PFSK-1 (cell line): ENCODE results near the gene AKAP13.

ENCODE experiments used
- POLR2AphosphoS5 ChIP-seq: IDR thresholded peaks from 2 replicates; pipeline ENCODE4 v1.6.1; 2012; ENCODE audit warnings: low read depth, mild to moderate bottlenecking, control low read depth, low read length, moderate library complexity
- TF ChIP-seq, protein P1 (sequence below), 2 experiments: IDR thresholded peaks; 2 replicates each; pipeline versions ENCODE4 v1.6.1 to v1.8.0; 2011 to 2012; ENCODE audit warnings: low read depth in 2 of 2, low read length in 2 of 2, control low read depth in 1 of 2, inconsistent platforms in 1 of 2, mild to moderate bottlenecking in 1 of 2, moderate library complexity in 1 of 2; ENCODE audit not compliant: insufficient read depth in 1 of 2

DNA sequence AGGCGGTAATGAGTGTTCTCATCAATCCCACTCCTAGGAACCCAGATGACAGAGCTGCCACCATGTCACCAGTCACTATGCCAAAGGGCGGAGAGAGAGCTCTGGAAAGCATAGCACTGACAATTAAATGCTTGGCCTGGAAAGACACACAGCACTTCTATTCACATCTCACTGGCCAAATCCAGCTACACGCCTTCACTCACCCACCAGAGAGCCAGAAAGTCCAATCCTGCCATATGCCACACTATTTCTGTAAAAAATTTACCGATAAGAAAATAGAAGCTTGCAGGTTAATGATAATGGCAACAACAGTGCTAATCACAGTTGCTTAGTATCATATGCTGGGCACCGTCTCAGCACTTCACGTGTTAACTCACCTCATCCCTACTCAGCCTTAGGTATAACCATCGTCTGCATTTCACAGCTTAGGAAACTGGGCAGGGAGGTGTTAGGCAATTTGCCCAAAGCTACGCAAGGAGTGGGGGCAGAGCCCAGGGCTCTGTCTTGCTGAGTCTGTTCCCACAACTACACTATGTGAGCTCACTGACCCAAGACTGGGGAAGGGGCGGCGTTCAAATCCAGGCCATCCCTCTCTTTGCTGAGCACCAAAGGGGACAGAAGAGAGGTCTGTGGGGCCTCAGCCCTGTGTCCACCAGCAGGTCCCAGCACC is 397.8 kb downstream of the AKAP13 start:
- no peak for TF ChIP-seq POLR2AphosphoS5
- TF ChIP-seq, protein P1, sequence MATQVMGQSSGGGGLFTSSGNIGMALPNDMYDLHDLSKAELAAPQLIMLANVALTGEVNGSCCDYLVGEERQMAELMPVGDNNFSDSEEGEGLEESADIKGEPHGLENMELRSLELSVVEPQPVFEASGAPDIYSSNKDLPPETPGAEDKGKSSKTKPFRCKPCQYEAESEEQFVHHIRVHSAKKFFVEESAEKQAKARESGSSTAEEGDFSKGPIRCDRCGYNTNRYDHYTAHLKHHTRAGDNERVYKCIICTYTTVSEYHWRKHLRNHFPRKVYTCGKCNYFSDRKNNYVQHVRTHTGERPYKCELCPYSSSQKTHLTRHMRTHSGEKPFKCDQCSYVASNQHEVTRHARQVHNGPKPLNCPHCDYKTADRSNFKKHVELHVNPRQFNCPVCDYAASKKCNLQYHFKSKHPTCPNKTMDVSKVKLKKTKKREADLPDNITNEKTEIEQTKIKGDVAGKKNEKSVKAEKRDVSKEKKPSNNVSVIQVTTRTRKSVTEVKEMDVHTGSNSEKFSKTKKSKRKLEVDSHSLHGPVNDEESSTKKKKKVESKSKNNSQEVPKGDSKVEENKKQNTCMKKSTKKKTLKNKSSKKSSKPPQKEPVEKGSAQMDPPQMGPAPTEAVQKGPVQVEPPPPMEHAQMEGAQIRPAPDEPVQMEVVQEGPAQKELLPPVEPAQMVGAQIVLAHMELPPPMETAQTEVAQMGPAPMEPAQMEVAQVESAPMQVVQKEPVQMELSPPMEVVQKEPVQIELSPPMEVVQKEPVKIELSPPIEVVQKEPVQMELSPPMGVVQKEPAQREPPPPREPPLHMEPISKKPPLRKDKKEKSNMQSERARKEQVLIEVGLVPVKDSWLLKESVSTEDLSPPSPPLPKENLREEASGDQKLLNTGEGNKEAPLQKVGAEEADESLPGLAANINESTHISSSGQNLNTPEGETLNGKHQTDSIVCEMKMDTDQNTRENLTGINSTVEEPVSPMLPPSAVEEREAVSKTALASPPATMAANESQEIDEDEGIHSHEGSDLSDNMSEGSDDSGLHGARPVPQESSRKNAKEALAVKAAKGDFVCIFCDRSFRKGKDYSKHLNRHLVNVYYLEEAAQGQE (IDR thresholded peaks at IDR 0.05; ENCODE audit: insufficient read depth in 1 of 2, low read depth in 2 of 2, low read length in 2 of 2), result no peak
